ENCODE results near the gene SAXO1. TPM values are rescaled to one million over a fixed set of nuclear protein-coding genes. Genes with fewer than 3 reads are reported as not detected.

Gene SAXO1
- total RNA-seq, 2 experiments from 2014 or later: 0.07 TPM; not detected in 1

DNA sequence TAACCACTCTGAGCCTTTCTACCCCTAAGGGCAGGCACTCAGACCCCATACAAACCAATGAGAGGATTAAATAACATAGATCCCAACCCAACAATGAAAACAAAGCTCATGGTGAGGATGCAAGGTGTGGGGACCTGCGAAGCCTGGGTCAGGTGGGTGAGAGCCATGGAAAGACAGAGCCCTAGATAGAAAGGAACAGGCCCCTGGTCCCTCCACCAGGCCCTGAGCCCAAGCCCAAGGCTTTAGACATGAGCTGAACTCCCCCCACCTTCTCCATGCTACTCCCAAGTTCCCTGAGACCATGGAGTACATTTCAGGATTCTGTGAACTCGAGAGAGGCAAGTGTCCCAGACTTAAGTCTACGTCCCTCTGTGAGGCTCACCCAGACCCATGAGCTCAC is 106.5 kb downstream of the SAXO1 start:
- H3K27me3 Mint-ChIP-seq: no peaks in the 10 kb centered on the region
- ChIA-PET POLR2A (no interaction called here), CTCF (no interaction called here)

GRCh38 chr9:18925880-18926279 is 107.1 kb downstream of the SAXO1 start:
- TF ChIP-seq, protein P1, sequence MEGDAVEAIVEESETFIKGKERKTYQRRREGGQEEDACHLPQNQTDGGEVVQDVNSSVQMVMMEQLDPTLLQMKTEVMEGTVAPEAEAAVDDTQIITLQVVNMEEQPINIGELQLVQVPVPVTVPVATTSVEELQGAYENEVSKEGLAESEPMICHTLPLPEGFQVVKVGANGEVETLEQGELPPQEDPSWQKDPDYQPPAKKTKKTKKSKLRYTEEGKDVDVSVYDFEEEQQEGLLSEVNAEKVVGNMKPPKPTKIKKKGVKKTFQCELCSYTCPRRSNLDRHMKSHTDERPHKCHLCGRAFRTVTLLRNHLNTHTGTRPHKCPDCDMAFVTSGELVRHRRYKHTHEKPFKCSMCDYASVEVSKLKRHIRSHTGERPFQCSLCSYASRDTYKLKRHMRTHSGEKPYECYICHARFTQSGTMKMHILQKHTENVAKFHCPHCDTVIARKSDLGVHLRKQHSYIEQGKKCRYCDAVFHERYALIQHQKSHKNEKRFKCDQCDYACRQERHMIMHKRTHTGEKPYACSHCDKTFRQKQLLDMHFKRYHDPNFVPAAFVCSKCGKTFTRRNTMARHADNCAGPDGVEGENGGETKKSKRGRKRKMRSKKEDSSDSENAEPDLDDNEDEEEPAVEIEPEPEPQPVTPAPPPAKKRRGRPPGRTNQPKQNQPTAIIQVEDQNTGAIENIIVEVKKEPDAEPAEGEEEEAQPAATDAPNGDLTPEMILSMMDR (IDR thresholded peaks at IDR 0.05): no peak
- no peaks in the 10 kb centered on the region for H3K4me1 Mint-ChIP-seq (ENCODE audit: low read depth)
- H3K36me3 Mint-ChIP-seq (ENCODE audit: low read depth): no peaks in the 10 kb centered on the region
- ATAC-seq (no peak), DNase-seq (no peak)
- H3K27me3 Mint-ChIP-seq: no peaks in the 10 kb centered on the region
- POLR2A ChIA-PET: no interaction called here
- intact Hi-C loops (cut with micrococcal nuclease): no loop called here
- CTCF ChIA-PET: no interaction called here
- H3K9me3 Mint-ChIP-seq: no peaks in the 10 kb centered on the region
- H3K4me3 Mint-ChIP-seq: no peak overlapping the region
- no peak overlapping the region for H3K27ac Mint-ChIP-seq

More for the DNA sequence above, 106.5 kb downstream of the SAXO1 start:
- TF ChIP-seq, protein P1 (IDR thresholded peaks at IDR 0.05): no peak
- intact Hi-C loops (cut with micrococcal nuclease): no loop called here
- H3K9me3 Mint-ChIP-seq: no peaks in the 10 kb centered on the region
- H3K27ac Mint-ChIP-seq: no peak overlapping the region
- H3K4me1 Mint-ChIP-seq (ENCODE audit: low read depth): no peaks in the 10 kb centered on the region
- ATAC-seq: no peak
- DNase-seq: no peak
- no peaks in the 10 kb centered on the region for H3K36me3 Mint-ChIP-seq (ENCODE audit: low read depth)
- no peak overlapping the region for H3K4me3 Mint-ChIP-seq

- no peak for ATAC-seq
- Mint-ChIP-seq H3K9me3 (no peaks in the 10 kb centered on the region), H3K27ac (no peak overlapping the region), H3K36me3 (ENCODE audit: low read depth) (no peaks in the 10 kb centered on the region), H3K4me1 (ENCODE audit: low read depth) (no peaks in the 10 kb centered on the region), H3K4me3 (no peak overlapping the region), H3K27me3 (no peaks in the 10 kb centered on the region)
- POLR2A ChIA-PET: no interaction called here
- CTCF ChIA-PET: interaction anchor here (0.5 kb wide), 1 partner anchor 1448 kb away, joined by 4 read pairs; no protein-coding TSS in a partner anchor
- no peak for DNase-seq
- intact Hi-C loops (cut with micrococcal nuclease): no loop called here
- TF ChIP-seq, protein P1 (IDR thresholded peaks at IDR 0.05): no peak
Observed at GRCh38 chr9:18923671-18924430, 109.2 kb downstream of the SAXO1 start.

DNA sequence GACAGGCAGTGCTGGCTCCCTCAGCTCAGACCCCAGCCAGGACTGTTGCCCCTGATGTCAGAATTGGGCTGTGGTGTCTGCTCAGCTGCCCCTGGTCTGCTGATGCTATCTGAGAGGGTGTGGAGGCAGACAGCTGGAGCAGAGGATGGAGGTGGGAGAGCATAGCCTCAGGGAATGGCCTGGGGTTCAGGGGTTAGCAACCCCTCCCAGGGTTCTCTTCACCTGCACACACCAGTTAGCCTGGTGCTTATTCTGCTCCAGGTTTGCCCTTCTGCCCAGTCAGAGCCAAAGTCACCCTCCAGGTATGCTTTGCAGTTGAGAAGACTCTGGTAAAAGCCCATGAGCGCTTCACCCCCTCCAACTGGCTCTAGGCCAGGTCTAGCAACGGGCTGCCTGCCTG is 109.8 kb downstream of the SAXO1 start:
- Mint-ChIP-seq H3K4me3 (no peak overlapping the region), H3K4me1 (ENCODE audit: low read depth) (no peaks in the 10 kb centered on the region), H3K27me3 (no peaks in the 10 kb centered on the region), H3K36me3 (ENCODE audit: low read depth) (no peaks in the 10 kb centered on the region), H3K27ac (no peak overlapping the region), H3K9me3 (no peaks in the 10 kb centered on the region)
- TF ChIP-seq, protein P1 (IDR thresholded peaks at IDR 0.05): no peak
- CTCF ChIA-PET: no interaction called here
- intact Hi-C loops (cut with micrococcal nuclease): no loop called here
- no peak for ATAC-seq
- POLR2A ChIA-PET: no interaction called here
- DNase-seq: no peak

DNA sequence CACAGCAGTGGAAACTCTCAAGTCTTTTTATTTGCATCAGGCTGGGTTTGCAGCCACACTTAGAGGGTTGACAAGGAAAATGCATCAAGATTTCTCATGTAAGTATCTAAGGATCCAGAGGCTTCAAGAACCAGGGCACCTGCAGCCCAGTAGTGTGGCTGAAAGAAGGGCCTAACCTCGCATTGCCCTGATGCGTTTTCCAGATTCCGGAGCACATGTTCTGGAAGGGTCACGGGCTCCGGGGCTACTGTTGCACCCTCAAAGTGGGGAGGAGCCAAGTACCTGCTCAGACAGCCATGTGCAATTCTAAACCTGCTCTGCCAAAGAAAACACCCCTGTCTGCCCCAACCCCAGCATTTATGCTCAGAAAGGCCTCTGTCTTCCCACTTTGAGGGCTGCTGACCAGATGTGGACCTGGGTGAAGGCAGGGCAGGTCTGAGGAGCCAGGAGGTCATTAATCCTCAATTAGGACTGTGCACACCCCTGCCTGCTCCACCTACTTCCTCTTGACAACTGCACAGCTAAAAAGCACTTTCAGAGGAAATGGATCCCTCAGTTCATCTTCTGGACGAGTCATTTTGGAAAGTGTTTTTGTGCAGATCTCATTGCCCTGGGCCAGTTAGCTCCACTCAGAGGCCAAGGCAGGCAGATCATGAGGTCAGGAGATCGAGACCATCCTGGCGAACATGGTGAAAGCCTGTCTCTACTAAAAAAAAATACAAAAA is 110.7 kb downstream of the SAXO1 start:
- CTCF ChIA-PET: no interaction called here
- ATAC-seq (no peak), DNase-seq (no peak)
- Mint-ChIP-seq H3K36me3 (ENCODE audit: low read depth) (no peaks in the 10 kb centered on the region), H3K9me3 (no peaks in the 10 kb centered on the region), H3K4me3 (no peak overlapping the region), H3K27ac (no peak overlapping the region), H3K27me3 (no peaks in the 10 kb centered on the region), H3K4me1 (ENCODE audit: low read depth) (no peaks in the 10 kb centered on the region)
- intact Hi-C loops (cut with micrococcal nuclease): no loop called here
- POLR2A ChIA-PET: no interaction called here
- TF ChIP-seq, protein P1 (IDR thresholded peaks at IDR 0.05): no peak
